GM19099 (cell line): ENCODE measurements around the gene WSB1.

Experiments
- POLR2A ChIP-seq: IDR thresholded peaks from 3 replicates; pipeline ENCODE4 v1.6.1; 2011; ENCODE audit warnings: low read depth; ENCODE audit not compliant: insufficient read length; ENCODE audit errors: extremely low read depth

WSB1 gene, protein sequence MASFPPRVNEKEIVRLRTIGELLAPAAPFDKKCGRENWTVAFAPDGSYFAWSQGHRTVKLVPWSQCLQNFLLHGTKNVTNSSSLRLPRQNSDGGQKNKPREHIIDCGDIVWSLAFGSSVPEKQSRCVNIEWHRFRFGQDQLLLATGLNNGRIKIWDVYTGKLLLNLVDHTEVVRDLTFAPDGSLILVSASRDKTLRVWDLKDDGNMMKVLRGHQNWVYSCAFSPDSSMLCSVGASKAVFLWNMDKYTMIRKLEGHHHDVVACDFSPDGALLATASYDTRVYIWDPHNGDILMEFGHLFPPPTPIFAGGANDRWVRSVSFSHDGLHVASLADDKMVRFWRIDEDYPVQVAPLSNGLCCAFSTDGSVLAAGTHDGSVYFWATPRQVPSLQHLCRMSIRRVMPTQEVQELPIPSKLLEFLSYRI

DNA sequence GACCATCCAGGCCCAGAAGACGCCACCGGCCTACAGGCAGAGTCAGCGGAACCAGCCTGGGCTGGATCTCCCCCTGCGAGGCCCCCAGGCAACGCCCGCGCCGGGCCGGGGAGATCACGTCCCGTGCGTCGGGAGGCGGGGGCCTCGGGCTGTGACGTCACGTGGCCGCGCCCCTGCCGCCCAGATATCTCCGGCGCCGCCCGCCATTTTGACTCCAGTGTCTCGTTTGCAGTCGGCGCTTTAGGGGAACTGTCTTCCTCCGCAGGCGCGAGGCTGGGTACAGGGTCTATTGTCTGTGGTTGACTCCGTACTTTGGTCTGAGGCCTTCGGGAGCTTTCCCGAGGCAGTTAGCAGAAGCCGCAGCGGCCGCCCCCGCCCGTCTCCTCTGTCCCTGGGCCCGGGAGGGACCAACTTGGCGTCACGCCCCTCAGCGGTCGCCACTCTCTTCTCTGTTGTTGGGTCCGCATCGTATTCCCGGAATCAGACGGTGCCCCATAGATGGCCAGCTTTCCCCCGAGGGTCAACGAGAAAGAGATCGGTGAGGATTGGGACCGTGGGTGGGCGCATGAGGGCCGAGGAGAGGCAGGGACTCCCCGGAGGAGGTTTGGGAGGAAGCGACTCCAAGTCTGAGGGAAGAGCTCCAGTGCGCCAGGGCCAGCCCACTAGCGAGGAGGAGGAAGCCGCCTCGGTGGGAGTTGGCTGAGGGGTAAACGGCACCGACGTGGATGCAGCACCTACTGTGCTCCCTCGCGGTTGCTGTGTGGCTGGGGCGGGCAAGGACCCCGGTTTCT lies at the start of gene WSB1:
TSS of gene WSB1 (plus strand) at position 217 of the 791 bp plus-strand sequence. CDS start at position 499, 282 bp downstream.
- peak; percentile 99 for TF ChIP-seq POLR2A

DNA sequence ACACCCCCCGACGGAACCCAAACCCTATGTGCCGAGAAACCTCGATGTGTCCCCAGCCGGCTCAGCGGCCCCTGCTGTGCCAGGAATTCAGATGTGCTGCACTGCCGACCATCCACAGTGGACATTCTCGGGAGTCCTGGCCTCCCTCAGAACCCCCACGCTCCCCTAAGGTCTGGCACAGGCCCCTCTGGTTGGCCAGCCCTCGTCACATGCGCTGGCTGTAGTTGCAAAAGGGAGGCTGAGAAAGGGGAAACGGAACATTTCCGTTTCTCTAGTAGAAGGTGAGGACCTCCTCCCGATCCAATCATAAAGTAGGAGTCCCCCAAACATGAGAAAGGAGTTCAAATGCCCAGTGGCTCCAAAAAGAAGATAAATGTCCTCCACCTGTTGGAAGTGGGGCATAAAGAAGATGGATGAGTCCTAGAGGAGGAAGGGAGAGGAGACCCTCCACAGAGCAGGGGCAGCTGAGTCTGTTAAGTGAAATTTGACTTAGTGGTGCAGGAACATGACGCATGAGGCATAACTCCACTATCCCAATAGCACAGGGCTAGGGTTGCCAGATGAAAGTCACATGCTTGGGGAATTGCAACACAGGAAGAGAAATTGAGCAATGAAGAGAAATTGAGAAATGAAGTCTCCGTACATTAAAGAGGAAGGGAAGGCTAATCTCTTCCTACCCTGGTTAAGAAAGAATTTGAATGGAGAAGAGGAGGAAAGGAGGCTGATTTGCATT lies 49.3 kb upstream of the WSB1 start:
- no peak for TF ChIP-seq POLR2A

DNA sequence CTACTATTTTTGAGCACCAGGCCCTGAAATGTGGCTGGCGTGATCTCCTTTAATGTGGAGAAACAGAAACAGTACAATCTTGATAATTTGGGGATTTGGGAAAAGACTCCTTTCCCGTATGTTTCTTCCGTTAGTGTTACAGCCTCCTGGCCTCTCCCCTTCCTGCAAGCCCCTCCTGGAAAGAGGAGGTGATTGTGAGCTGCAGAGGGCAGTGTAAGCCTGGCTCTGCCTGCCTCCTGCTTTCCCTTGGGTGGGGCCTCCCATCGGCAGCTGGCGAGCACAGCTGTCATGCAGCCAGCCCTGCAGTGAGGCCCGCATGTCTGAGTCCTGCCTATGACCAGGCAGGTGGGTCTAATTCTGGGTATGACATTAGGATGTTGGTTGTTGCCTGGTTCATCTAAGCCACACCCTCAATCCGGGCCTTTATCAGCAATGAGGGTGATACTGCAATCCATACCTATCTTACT lies 48.7 kb upstream of the WSB1 start:
- TF ChIP-seq POLR2A: no peak

DNA sequence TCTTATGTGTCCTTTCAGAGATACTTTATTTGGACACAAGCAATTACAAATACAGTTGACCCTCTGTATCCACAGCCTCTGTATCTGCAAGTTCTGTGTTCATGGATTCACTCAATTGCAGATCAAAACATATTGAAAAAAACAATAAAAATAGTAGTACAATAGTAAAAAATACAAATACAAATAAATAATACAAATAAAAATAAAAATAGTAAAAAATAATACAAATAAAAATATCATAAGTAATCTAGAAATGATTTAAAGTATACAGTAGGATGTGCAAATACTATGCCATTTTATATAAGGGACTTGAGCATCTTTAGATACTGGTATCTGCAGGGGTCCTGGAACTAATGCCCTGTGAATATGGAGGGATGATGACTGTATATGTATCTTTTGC lies 47.4 kb upstream of the WSB1 start:
- TF ChIP-seq POLR2A: no peak

DNA sequence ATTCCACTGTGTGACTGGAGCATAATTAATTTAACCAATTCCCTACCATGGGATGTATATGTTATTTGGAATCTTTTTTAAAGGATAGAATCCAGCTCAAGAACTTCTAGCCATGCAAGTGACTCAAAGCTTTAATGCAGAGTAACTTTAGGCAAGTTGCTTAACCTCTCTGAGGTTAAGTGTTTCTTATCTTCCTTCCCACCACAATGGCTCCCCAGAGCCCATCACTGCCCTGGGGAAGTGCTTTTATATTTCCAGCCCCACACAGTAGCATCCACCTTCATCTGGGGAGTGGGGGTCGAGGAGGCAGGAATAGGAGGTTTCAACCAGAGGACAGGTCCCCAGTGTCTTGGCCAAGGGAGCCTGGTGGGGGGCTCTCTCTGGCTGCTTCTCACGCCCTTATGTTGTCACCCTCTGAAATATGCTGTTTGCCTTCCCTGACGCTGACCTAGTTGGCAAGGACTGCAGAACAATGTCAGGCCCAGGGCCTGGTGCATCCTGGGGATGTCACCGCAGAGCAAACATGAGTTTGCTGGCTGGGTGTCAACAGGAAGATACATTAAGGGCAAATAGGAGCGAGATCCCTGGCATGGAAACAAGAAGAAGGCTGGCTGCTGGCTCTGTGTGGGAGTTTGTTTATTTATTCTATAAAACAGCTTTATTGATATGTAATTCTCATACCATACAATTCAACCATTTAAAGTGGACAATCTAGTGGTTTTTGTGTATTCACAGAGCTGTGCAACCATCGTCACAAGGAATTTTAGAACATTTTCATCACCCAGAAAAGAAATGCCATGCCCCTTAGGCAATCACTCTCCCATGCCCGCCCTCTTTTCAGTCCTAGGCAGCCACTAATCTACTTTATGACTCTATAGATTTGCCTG lies 46.6 kb upstream of the WSB1 start:
- no peak for TF ChIP-seq POLR2A

DNA sequence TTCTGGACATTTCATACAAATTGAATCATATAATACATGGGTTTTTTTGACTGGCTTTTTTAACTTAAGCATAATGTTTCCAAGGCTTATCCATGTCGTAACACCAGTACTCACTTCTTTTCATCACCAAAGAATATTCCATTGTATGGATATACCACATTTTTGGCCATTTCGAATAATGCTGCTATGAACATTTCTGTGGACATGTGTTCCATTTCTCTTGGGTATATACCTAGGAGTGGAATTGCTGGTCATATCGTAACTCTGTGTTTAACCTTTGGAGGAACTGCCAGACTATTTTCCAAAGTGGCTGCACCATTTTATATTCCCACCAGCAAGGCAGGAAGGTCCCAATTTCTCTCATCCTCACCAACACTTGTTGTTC lies 46.0 kb upstream of the WSB1 start:
- no peak for TF ChIP-seq POLR2A

DNA sequence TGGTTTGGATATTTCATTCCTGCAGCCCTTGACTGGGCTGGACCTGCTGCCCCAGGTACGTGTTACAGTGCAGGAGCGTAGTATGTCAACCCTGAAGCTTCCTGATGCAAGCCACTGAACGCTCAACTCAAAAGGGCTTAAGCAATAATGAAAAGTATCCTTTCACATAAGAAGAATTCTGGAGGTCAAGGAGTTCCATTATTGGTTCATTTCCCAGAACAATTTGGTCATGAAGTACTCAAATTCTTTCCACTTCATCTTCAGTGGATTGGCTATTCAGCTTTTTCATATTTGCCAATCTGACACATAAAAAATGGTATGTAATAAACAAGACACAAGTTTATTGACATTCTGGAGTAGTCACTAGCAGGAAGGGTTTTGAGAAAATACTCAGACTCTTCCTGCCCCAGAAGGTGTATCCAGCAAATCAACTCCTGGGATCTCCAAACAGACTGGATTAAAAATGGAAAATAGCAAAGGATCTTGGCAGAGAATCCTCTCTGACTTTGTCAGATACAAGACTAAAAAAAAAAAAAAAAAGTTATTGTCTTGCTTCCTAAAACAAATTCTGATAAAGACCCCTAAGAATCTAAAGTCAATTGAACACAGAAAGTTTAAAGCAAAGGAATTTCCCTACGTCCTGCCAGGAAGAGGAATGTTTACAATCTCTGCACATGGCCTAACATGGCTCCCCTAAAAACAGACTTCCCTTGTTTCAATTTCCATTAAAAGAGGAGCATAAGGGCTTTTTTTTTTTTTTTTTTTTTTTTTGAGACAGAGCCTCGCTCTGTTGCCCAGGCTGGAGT lies 37.5 kb upstream of the WSB1 start:
- TF ChIP-seq POLR2A: no peak

DNA sequence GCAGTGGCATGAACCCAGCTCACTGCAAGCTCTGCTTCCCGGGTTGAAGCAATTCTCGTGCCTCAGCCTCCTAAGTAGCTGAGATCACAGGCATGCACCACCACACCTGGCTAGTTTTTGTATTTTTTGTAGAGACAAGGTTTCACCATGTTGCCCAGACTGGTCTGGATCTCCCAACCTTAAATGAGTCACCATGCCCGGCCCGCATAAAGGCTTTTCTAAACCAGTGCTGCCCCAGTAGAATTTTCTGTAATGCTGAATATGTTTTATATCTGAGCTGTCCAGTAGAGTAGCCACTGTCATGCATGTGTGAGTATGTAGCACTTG lies 36.9 kb upstream of the WSB1 start:
- no peak for TF ChIP-seq POLR2A

DNA sequence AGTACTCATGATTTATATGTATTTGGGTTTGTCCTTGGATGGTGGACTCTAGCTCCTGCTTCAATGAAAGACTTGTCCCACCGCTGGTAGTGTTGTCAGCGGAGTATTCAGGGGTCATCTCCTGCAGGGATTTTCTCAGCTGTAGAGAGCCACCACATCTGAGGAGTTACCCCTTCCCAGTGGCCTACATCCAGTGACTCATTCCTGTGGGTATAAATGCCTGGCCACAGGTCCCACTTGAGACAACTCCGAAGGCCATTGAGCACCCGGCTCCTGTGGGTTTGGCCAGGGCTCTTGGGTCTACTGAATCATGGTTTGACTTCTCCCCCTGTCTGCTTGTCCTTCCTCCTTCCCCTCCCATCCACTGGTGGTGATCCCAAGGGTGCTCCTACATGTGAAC lies 34.6 kb upstream of the WSB1 start:
- no peak for TF ChIP-seq POLR2A

DNA sequence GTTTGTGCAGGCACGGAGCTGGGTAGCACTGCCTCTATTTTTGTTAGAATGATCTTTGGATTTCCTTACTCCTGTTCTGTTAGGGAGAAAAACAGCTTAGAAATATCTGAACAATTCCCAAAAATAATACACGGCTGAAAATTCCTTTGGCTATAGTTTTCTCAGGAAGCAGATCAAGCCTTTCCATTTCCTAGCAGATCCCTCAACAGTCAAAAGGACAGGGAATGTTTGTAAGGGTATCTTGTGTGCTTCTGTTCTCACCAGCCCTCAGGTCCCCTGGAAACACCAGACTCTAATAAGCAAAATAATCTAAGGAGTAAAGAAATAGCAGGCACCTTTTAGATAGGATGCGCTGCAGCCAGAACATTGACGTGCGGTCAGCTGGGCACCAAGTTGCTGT lies 30.5 kb upstream of the WSB1 start:
- no peak for TF ChIP-seq POLR2A

DNA sequence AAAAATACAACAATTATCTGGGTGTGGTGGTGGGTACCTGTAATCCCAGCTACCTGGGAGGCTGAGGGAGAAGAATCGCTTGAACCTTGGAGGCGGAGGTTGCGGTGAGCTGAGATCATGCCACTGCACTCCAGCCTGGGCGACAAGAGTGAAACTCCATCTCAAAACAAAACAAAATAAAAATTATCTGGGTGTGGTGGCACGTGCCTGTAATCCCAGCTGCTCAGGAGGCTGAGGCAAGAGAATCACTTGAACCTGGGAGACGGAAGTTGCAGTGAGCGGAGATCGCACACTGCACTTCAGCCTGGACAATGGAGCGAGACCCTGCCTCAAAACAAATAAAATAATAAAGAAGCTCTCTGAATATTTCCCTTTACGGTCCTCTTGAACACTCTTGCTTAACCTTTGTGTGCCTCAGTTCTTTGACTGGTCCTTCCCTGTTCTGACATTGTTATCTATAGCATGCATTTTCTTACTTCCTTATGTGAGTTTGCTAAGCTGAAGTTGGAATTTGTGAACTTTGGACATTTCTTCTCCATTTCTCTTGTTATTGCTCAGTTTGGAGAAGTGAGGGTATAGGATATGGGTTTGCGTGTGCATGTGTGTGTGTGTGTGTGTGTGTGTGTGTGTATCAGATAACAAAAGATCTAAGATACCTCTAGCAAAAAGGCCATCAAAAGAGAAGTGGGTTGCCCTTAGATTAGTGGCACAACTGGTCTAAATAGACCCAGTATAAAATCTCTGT lies 29.7 kb upstream of the WSB1 start:
- TF ChIP-seq POLR2A: no peak

DNA sequence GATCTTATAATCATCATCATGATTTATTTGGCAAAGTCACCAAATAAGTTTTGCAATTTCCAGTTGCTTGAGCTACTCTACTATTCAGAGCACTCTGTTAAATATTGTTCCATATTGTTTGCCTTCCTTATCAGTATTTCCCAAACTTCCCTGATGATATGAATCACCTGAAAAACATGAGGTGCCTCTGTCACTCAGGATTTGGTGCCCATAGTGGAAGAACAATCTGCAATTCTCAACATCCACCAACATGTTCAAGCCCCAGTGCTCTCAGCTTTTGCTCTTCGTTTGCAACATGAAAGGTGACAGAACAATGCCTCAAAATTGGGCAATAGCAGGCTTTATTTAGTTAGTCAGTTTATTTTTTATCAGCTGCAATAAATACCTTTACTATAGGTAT lies 28.6 kb upstream of the WSB1 start:
- TF ChIP-seq POLR2A: no peak

DNA sequence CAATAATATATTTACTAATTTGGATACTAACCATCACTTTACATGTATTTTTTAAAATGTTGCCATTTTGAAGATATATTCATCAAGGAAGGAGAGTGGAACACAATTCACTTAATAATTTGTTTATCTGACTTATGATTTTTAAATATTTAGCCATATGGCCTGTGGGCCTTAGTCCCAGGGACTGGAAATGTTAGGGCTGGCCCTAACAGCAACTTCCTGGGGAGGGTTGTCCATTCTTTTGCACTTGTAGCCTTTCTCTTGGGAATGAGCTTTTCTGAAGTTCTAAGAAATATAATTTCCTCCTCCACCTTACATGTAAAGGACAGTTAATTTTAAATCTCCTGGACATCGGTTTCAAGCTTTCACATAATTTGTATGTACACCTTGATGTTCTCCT lies 27.7 kb upstream of the WSB1 start:
- TF ChIP-seq POLR2A: no peak
